ENCODE data around the gene FAM234A.
"Not testable (repeated sequence)": the region's sequence is repeated elsewhere in the genome, so short reads cannot be mapped to it uniquely, and the experiment has no call there.

The FAM234A gene, protein sequence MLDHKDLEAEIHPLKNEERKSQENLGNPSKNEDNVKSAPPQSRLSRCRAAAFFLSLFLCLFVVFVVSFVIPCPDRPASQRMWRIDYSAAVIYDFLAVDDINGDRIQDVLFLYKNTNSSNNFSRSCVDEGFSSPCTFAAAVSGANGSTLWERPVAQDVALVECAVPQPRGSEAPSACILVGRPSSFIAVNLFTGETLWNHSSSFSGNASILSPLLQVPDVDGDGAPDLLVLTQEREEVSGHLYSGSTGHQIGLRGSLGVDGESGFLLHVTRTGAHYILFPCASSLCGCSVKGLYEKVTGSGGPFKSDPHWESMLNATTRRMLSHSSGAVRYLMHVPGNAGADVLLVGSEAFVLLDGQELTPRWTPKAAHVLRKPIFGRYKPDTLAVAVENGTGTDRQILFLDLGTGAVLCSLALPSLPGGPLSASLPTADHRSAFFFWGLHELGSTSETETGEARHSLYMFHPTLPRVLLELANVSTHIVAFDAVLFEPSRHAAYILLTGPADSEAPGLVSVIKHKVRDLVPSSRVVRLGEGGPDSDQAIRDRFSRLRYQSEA

GRCh38 chr16:234468-235305, at the start of gene FAM234A:
FAM234A (plus strand) TSS chr16:234821; CDS start chr16:254414, 19,593 bp downstream.
- peak; percentile 97 for DNase-seq

DNA sequence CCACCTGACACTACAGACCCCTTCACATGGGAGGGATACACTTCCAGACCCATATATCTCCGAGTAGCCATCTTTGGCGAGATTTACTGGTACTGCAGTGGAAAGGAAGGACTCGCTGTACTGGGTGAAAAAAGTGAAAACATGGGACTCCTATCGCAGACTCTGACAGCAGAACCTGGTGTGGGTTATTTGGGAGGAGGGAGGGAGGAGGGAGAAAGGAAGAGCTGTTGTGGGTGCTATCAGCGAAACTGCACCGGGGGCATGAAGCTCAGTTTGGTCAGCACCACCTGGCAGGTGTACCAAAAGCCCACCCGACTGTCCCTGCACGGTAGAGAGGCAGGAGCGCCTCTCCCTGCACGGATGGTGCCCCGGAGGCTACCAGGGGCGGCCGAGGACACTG, 49.4 kb upstream of the FAM234A start:
- no peak for DNase-seq

GRCh38 chr16:185691-186090, 48.9 kb upstream of the FAM234A start:
- no peak for DNase-seq

DNA sequence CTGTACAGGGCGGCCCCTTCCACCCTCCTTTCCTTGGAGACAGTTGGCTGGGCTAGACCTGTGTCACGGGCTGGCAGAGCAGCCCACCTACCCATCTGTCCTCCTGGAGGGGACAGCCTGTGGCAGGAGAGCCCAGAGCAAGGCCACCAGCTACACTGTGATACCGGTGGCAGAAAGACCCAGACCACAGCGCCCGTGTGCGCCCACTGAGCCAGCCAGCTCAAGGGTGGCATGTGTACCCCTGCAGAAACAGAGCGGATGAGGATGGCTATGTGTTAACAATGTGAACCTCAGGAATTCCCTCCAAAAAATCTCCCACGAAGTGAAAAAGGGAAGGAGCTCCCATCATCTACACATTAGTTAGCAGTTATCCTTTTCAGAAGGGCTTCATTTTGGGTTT, 47.3 kb upstream of the FAM234A start:
- no peak for DNase-seq

DNA sequence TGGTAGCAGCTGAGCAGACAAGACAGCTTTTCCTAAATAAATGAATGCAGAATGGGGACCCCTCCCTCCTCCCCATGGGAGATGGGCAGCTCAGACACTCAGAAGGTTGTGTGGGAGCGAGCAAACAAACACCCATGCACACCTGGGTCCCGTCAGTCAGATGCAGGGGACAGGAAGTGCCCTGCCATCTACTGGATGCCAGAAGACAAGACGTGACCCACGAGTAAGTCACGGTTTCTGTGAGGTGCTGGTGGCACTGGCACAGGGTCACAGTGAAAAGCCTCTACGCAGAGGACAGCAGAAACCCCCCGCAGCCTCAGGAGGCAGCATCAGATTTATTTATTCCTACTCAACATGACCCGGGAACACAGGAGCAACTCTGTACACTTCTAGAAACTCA, 45.9 kb upstream of the FAM234A start:
- no peak for DNase-seq

DNA sequence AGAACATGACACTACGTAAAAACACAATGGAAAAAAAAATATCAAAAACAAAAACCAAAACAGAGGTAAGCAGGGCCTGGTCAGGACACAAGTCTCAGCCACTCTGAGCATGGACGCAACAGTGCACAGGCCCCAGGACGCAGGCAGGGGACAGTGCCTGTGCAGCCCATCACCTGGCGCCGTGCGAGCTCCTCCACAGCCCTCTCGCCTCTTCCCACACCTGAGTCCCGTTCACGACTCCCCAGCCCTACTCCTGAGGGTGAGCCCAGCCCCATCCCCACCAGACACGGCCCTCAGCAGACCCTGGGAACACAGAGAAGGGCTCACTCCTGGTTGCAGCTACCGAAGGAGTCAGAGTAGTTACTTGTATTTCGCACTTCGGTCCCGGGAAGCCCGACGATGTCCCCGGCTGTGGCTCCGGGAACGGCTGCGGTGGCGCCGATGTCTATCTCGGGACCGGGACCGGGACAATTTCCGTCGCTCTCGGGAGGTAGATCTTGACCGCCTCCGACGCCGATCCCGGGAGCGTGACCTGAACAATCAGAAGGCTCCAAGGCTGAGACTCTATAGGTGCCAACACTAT, 44.9 kb upstream of the FAM234A start:
- DNase-seq = no peak

- no peak for DNase-seq
Observed at GRCh38 chr16:191831-192230, 42.8 kb upstream of the FAM234A start.

- DNase-seq = no peak
Observed at GRCh38 chr16:192686-193085, 41.9 kb upstream of the FAM234A start.

- no peak for DNase-seq
Observed at GRCh38 chr16:193441-193840, 41.2 kb upstream of the FAM234A start.

GRCh38 chr16:194516-194915, 40.1 kb upstream of the FAM234A start:
- DNase-seq = no peak

GRCh38 chr16:200388-200787, 34.2 kb upstream of the FAM234A start:
- DNase-seq = no peak

GRCh38 chr16:203246-203645, 31.4 kb upstream of the FAM234A start:
- DNase-seq = no peak

DNA sequence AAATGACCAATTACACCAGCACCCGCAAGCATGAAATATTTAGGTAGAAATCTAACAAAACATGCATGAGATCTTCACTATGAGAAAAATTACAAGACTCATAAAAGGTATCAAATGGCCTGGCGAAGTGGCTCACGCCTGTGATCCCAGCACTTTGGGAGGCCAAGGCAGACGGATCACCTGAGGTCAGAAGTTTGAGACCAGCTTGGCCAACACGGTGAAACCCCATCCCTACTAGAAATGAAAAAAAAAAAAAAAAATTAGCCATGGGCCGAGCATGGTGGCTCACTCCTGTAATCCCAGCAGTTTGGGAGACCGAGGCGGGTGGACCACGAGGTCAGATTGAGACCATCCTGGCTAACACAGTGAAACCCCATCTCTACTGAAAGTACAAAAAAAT, 30.6 kb upstream of the FAM234A start:
- not testable (repeated sequence) for DNase-seq

GRCh38 chr16:209359-209758, 25.3 kb upstream of the FAM234A start:
- not testable (repeated sequence) for DNase-seq

DNA sequence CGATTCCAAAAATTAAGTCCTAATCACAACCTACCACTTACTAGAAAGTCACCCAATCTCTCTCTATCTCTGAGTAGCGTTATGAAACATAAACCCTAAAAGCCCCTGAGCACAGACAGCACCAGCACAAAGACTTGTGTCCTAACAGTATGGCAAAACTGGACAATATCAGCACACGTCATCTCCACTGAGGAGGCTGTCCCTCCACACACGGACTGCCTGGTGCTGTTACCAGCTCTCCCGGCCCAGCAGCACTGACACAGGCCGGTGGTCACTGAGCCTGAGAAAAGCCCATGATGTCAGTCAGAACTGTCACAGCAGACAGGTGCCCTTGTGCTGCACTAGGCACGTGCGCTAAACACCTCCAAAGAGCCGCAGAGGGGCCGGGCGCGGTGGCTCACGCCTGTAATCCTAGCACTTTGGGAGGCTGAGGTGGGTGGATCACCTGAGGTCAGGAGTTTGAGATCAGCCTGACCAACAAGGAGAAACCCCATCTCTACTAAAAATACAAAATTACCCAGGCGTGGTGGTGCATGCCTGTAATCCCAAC, 22.9 kb upstream of the FAM234A start:
- DNase-seq = not testable (repeated sequence)

DNA sequence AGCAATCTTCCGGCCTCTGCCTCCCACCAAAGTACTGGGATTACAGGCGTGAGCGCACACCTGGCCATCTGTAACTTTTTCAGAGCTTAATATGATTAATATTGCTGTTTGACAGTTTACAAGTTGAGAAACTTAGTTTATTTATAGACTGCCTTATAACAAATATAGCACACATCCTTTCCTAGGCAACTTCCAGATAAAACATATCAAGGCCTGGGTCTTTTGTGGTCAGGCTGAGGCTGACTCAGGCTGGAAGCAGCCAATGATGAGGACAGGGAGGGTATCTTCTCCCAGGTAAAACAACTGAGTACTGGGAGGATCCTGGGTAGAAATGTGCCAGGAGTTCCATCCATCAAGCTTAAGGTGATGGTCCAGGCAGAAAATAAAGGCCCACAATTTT, 21.6 kb upstream of the FAM234A start:
- no peak for DNase-seq

- DNase-seq = no peak
Observed at GRCh38 chr16:220021-220420, 14.6 kb upstream of the FAM234A start.

DNA sequence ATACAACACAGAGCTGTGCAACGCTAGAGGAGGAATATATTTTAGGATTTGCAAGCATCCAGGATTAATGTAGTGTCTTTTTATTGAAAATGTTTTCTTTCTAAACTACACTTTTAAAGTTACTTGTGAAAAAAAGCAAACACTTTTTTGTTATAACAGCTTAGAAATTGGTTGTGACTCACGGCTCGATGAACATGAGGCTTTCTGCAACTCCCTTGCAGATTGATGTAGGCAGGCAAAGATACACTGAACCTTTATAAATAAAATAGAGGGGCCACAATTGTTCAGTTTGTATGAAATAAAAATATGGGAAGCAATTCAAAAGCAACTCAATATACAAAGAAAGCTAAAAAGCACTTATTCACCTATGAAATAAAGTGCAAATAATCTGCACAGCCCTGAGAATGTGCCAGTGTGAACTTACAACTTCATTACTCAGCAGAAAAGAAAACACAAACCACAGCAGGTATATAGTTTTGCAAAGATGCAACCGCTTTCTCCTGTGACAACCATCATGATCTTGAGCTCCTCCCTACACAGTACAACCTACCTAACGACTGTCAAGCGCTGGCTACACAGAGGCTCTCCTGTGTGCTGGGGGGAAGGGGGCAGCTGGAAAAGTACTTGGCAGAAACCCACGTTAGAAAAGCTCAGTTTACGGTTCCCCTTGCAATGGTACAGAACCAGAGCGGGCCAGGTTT, 6.3 kb upstream of the FAM234A start:
- no peak for DNase-seq

DNA sequence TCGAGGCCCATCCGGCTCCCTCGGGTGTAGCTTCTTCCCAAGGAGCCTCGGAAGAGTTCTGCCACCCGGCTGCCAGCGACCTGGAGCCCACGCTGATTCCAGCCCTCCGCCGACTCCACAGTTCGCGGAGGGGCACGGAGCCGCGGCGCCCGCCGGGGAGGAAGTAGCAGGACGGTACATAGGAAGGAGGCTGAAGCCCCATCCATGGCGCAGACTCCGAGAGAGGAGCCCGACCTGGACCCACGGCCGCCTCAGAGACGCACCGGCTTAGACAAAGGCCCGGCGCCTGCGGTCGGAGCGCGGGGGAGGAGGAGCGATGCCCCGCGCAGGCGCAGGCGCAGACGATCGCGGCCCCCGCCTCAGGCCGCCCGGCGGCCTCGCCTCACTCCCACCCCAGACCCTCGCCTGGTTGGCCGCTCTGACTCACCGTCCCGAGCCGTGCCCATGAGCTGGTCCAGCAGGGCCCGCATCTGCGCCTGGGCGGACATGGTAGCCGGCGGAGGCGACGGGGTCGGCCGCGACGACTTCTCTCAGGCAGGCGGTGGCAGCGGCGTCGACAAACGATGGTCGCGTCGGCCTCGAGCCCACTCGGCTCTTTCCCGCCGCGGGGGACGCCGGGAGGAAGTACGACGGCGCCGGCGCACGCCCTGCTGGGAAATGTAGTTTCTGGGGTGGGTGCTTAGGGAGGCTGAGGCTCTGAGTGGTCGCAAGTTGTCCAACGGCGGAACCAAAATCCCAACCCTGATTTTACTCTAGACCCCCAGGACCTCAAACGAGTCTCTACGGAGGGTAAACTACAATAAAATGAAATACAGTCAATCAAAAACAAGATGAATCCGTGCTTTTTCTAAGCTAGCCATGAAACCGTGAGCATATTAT, 5.5 kb upstream of the FAM234A start, which contains the start of gene LUC7L:
LUC7L (minus strand) TSS at position 598 of the 879 bp plus-strand sequence; CDS start at position 488, 110 bp downstream.
- DNase-seq = peak; percentile 96

DNA sequence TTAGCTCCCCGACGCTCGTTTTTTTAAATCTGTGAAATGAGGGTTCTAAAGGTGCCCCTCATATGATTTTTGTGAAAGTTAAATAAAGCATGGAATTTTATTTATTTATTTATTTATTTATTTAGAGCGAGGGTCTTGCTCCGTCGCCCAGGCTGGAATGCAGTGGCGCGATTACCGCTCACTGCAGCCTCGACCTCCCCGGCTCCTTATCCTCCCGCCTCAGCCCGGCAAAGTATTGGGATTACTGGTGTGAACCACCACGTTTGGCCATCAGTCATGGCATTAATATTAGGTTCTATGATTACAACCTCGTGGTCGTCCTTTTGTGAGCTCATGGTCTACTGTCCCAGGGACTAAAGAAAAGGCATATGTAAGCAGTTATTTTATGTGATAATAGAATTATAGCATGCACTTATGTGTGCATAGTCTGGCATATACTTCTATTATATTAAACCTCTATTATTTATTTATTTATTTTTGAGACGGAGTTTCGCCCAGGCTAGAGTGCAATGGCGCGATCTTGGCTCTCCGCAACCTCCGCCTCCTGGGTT, 4.8 kb upstream of the FAM234A start:
- no peak for DNase-seq

GRCh38 chr16:230351-230750, 4.3 kb upstream of the FAM234A start:
- DNase-seq = not testable (repeated sequence)
